ENCODE measurements around the gene BTF3. TPM values are rescaled to one million over a fixed set of nuclear protein-coding genes. Genes with fewer than 3 reads are reported as not detected.

Gene BTF3
- total and polyA plus RNA-seq, 11 donors = 336 to 824 (median 407) TPM

GRCh38 chr5:73480500-73480899, 17.7 kb upstream of the BTF3 start:
- H3K27ac ChIP-seq = no peak overlapping the region
- TF ChIP-seq CTCF (IDR thresholded peaks at IDR 0.05) (no peak), POLR2A (IDR thresholded peaks at IDR 0.05) (no peak)
- peaks cover 0 to 19% (median 0%) of the 10 kb centered on the region in 9 donors for H3K27me3 ChIP-seq
- H3K4me3 ChIP-seq = no peak overlapping the region
- no peak for ATAC-seq
- H3K36me3 ChIP-seq = no peaks in the 10 kb centered on the region
- H3K4me1 ChIP-seq = no peaks in the 10 kb centered on the region
- 83 to 91% (median 88%) methylated on average over 1 of the region's 1 CpG for WGBS, 4 donors
- DNase-seq = no peak
- intact Hi-C loops (cut with DNase I) = no loop called here
- no peaks in the 10 kb centered on the region for H3K9me3 ChIP-seq

DNA sequence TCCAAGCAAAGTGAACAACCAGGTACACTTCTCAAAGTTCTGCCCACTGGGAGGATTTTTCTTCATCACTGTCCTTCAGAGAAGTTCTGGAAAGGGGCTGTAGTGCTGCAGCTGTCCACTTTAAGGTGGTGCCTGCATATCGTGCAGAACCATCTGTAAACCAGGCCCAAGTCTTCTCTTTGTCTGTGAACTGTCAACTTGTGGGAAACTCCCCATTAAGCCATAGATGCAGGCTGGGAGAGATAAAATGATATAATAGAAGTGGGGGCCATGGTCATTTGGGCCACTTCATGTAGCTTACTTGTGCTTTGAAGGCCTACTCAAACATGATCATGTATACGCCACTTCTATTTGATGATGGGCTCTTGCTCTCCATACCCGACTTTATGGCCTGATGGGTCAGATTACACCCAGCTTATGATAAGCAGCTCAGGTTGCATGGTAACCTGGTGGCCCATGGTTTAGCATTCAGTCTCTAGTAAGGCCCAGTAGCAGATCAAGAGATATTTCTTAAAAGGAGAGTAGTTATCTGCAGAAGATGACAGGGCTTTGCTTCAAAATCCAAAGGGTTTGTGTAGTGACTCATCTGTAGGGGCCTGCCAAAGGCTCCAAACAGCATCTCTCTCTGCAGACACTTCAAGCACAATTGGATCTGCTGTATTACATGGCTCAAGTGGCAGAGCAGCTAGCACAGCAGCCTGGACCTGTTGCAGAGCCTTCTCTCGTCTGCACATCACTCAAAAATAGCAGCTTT, 15.7 kb upstream of the BTF3 start:
- peaks cover 0 to 16% (median 0%) of the 10 kb centered on the region in 9 donors for H3K27me3 ChIP-seq
- intact Hi-C loops (cut with DNase I) = no loop called here
- no peaks in the 10 kb centered on the region for H3K4me1 ChIP-seq
- TF ChIP-seq POLR2A (IDR thresholded peaks at IDR 0.05) (no peak), CTCF (IDR thresholded peaks at IDR 0.05) (no peak)
- DNase-seq (no peak), ATAC-seq (no peak)
- no peaks in the 10 kb centered on the region for H3K36me3 ChIP-seq
- no peak overlapping the region for H3K27ac ChIP-seq
- no peak overlapping the region for H3K4me3 ChIP-seq
- no peaks in the 10 kb centered on the region for H3K9me3 ChIP-seq
- 75 to 80% (median 77%) methylated on average over 4 of the region's 4 CpGs for WGBS, 4 donors

- TF ChIP-seq CTCF (IDR thresholded peaks at IDR 0.05) (no peak), POLR2A (IDR thresholded peaks at IDR 0.05) (no peak)
- intact Hi-C loops (cut with DNase I) = no loop called here
- Histone ChIP-seq H3K4me1 (no peaks in the 10 kb centered on the region), H3K9me3 (no peaks in the 10 kb centered on the region), H3K27ac (no peak overlapping the region), H3K27me3 (peaks cover 0 to 24% (median 0%) of the 10 kb centered on the region in 9 donors), H3K36me3 (no peaks in the 10 kb centered on the region), H3K4me3 (no peak overlapping the region)
- ATAC-seq (no peak), DNase-seq (no peak)
- 78 to 81% (median 79%) methylated on average over 4 of the region's 4 CpGs for WGBS, 4 donors
Observed at GRCh38 chr5:73483676-73484075, 14.6 kb upstream of the BTF3 start.

- Histone ChIP-seq H3K4me1 (no peaks in the 10 kb centered on the region), H3K4me3 (no peak overlapping the region), H3K9me3 (no peaks in the 10 kb centered on the region), H3K27me3 (peaks cover 0 to 20% (median 0%) of the 10 kb centered on the region in 9 donors), H3K27ac (no peak overlapping the region), H3K36me3 (no peaks in the 10 kb centered on the region)
- intact Hi-C loops (cut with DNase I) = no loop called here
- no peak for TF ChIP-seq CTCF (IDR thresholded peaks at IDR 0.05)
- no peak for TF ChIP-seq POLR2A (IDR thresholded peaks at IDR 0.05)
- no peak for ATAC-seq
- no peak for DNase-seq
- 88 to 100% (median 92%) methylated on average over 1 of the region's 1 CpG for WGBS, 4 donors
Observed at GRCh38 chr5:73484511-73484910, 13.7 kb upstream of the BTF3 start.
